ENCODE results near the gene GMDS.

The GMDS gene

DNA sequence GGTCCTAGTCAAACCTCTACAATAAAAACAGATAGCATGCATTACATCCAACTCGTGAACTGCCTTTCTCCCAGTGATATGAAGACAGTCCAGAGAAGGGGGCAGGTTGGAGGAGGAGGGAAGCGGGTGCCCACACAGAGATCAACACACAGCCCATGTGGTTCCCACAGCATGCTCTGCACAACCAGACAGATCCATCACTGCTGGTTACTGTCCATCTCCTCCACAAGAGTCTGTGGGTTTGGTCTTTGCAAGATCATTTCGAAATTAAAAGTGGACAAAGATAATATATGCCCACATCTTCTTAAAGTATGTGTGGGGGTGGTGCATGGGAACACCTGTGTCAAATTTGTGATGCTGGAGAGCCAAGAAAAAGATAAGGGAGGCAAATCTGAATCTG lies 215.5 kb downstream of the GMDS start:
- no peak for ATAC-seq
- TF ChIP-seq GLIS3 (CRISPR knock-in tag; IDR thresholded peaks at IDR 0.05) (no peak), ZNF8 (CRISPR knock-in tag; IDR thresholded peaks at IDR 0.05) (no peak), TCF4 (CRISPR knock-in tag; IDR thresholded peaks at IDR 0.05; ENCODE audit: borderline replicate concordance) (no peak), OSR1 (CRISPR knock-in tag; IDR thresholded peaks at IDR 0.05) (no peak), ESRRG (CRISPR knock-in tag; IDR thresholded peaks at IDR 0.05) (no peak), PPARA (CRISPR knock-in tag; IDR thresholded peaks at IDR 0.05; ENCODE audit: borderline replicate concordance) (no peak), ZC3H10 (CRISPR knock-in tag; IDR thresholded peaks at IDR 0.05) (no peak), ARNTL (CRISPR knock-in tag; IDR thresholded peaks at IDR 0.05; ENCODE audit: borderline replicate concordance, low read depth) (no peak), CSDC2 (CRISPR knock-in tag; IDR thresholded peaks at IDR 0.05) (no peak)
- TF ChIP-seq, protein P1, sequence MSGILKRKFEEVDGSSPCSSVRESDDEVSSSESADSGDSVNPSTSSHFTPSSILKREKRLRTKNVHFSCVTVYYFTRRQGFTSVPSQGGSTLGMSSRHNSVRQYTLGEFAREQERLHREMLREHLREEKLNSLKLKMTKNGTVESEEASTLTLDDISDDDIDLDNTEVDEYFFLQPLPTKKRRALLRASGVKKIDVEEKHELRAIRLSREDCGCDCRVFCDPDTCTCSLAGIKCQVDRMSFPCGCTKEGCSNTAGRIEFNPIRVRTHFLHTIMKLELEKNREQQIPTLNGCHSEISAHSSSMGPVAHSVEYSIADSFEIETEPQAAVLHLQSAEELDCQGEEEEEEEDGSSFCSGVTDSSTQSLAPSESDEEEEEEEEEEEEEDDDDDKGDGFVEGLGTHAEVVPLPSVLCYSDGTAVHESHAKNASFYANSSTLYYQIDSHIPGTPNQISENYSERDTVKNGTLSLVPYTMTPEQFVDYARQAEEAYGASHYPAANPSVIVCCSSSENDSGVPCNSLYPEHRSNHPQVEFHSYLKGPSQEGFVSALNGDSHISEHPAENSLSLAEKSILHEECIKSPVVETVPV (CRISPR knock-in tag; IDR thresholded peaks at IDR 0.05) = no peak

DNA sequence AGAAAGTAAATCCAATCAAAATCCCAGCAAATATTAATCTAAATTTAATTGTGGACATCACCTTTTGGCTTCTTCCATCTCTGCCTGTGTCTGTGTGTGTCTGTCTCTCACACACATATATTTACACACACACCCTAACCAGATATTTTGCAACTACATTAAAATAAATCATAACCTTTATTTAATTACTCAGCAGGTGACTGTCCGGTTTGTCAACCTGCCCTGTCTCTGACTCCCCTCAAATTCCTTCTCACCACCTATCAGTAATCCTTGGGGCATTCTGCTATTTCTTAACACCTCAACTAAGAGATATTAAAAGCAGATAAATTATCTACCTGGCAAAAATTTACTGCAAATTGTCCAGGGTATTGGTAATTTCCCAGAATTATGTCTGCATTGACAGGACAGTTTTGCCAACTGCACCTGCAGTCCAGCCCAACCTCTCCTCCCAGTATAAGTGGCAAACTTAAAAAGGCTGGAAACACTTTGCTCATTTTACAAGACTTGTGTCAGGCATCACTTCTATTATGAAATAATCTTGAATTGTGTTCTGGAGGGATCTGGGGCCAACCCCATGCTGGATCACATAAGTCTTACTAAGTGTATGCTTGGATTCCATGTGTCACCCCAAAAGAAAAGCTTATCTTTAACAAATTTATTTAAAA lies 216.1 kb downstream of the GMDS start:
- no peak for ATAC-seq

DNA sequence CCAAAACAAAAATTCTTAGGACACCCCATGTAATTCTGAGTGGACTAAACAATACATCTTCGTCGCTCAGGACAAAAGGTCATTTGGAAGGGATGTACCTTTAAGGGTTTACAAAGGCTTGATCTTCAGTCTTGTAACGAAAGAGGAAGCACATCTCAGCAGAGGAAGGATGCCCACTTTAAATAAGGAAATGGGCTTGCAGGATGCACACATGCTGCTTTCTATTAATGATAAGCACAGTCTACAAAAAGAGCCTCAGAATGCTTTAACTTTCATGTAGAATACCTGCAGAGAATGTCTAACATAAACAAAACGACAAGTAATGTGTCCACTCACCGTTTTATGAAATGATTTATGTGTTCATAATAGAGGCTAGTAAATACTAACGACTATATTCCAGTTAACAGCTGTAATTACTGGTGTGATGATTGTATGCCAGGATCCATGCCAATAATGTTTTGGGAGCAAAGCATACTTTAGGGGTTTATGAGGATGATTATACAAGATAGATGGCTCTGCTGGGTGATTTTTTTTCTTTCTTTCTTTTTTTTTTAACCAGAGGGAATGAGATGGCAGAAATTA lies 216.9 kb downstream of the GMDS start:
- TF ChIP-seq BACH2 (CRISPR knock-in tag; IDR thresholded peaks at IDR 0.05; ENCODE audit: borderline replicate concordance) = no peak
- TF ChIP-seq ZC3H10 (CRISPR knock-in tag; IDR thresholded peaks at IDR 0.05) = no peak
- no peak for TF ChIP-seq ARNTL (CRISPR knock-in tag; IDR thresholded peaks at IDR 0.05; ENCODE audit: borderline replicate concordance, low read depth)
- TF ChIP-seq, protein P2, sequence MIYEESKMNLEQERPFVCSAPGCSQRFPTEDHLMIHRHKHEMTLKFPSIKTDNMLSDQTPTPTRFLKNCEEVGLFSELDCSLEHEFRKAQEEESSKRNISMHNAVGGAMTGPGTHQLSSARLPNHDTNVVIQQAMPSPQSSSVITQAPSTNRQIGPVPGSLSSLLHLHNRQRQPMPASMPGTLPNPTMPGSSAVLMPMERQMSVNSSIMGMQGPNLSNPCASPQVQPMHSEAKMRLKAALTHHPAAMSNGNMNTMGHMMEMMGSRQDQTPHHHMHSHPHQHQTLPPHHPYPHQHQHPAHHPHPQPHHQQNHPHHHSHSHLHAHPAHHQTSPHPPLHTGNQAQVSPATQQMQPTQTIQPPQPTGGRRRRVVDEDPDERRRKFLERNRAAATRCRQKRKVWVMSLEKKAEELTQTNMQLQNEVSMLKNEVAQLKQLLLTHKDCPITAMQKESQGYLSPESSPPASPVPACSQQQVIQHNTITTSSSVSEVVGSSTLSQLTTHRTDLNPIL (CRISPR knock-in tag; IDR thresholded peaks at IDR 0.05; ENCODE audit: low read depth) = no peak
- TF ChIP-seq ZNF8 (CRISPR knock-in tag; IDR thresholded peaks at IDR 0.05) = no peak
- no peak for TF ChIP-seq TCF4 (CRISPR knock-in tag; IDR thresholded peaks at IDR 0.05; ENCODE audit: borderline replicate concordance)
- no peak for TF ChIP-seq GLIS3 (CRISPR knock-in tag; IDR thresholded peaks at IDR 0.05)
- no peak for TF ChIP-seq SNAI2 (CRISPR knock-in tag; IDR thresholded peaks at IDR 0.05)
- TF ChIP-seq CSDC2 (CRISPR knock-in tag; IDR thresholded peaks at IDR 0.05) = no peak
- TF ChIP-seq, protein P3, sequence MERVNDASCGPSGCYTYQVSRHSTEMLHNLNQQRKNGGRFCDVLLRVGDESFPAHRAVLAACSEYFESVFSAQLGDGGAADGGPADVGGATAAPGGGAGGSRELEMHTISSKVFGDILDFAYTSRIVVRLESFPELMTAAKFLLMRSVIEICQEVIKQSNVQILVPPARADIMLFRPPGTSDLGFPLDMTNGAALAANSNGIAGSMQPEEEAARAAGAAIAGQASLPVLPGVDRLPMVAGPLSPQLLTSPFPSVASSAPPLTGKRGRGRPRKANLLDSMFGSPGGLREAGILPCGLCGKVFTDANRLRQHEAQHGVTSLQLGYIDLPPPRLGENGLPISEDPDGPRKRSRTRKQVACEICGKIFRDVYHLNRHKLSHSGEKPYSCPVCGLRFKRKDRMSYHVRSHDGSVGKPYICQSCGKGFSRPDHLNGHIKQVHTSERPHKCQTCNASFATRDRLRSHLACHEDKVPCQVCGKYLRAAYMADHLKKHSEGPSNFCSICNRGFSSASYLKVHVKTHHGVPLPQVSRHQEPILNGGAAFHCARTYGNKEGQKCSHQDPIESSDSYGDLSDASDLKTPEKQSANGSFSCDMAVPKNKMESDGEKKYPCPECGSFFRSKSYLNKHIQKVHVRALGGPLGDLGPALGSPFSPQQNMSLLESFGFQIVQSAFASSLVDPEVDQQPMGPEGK (CRISPR knock-in tag; IDR thresholded peaks at IDR 0.05; ENCODE audit: borderline replicate concordance) = no peak
- TF ChIP-seq ZFP30 (CRISPR knock-in tag; IDR thresholded peaks at IDR 0.05) = no peak
- ATAC-seq = peak; percentile 47; the same call in 2 of the 3 replicates

More for the DNA sequence above, 216.1 kb downstream of the GMDS start:
- TF ChIP-seq, protein P4, sequence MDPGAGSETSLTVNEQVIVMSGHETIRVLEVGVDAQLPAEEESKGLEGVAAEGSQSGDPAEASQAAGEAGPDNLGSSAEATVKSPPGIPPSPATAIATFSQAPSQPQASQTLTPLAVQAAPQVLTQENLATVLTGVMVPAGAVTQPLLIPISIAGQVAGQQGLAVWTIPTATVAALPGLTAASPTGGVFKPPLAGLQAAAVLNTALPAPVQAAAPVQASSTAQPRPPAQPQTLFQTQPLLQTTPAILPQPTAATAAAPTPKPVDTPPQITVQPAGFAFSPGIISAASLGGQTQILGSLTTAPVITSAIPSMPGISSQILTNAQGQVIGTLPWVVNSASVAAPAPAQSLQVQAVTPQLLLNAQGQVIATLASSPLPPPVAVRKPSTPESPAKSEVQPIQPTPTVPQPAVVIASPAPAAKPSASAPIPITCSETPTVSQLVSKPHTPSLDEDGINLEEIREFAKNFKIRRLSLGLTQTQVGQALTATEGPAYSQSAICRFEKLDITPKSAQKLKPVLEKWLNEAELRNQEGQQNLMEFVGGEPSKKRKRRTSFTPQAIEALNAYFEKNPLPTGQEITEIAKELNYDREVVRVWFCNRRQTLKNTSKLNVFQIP (CRISPR knock-in tag; IDR thresholded peaks at IDR 0.05; ENCODE audit: borderline replicate concordance, low read depth) = no peak
- no peak for TF ChIP-seq ARNTL (CRISPR knock-in tag; IDR thresholded peaks at IDR 0.05; ENCODE audit: borderline replicate concordance, low read depth)
- TF ChIP-seq OSR1 (CRISPR knock-in tag; IDR thresholded peaks at IDR 0.05) = no peak
- TF ChIP-seq, protein P2 (CRISPR knock-in tag; IDR thresholded peaks at IDR 0.05; ENCODE audit: low read depth) = no peak
- no peak for TF ChIP-seq ESRRG (CRISPR knock-in tag; IDR thresholded peaks at IDR 0.05)
- TF ChIP-seq, protein P3 (CRISPR knock-in tag; IDR thresholded peaks at IDR 0.05; ENCODE audit: borderline replicate concordance) = no peak

Data from SK-N-SH treated with all-trans-retinoic acid at 6 μM for 48 hours (cell line).